Nephron progenitor cell (in vitro differentiated cells): ENCODE measurements around the gene TUT4.

Experiments
- DNase-seq: peaks from one replicate; pipeline ENCODE4 v3.0.0; 2021
- H3K27ac Mint-ChIP-seq: 2 replicates; pipeline ENCODE4 v1.8.0; 2021; ENCODE audit warnings: mild to moderate bottlenecking, moderate library complexity, mixed read lengths
- H3K27me3 Mint-ChIP-seq: 2 replicates; pipeline ENCODE4 v1.8.0; 2021; ENCODE audit warnings: mild to moderate bottlenecking, low read depth, mixed read lengths; ENCODE audit not compliant: poor library complexity
- H3K36me3 Mint-ChIP-seq: 2 replicates; pipeline ENCODE4 v1.8.0; 2021; ENCODE audit warnings: low read depth, mixed read lengths
- H3K4me1 Mint-ChIP-seq: 2 replicates; pipeline ENCODE4 v1.8.0; 2021; ENCODE audit warnings: mixed read lengths
- H3K4me3 Mint-ChIP-seq: 2 replicates; pipeline ENCODE4 v1.8.0; 2021; ENCODE audit warnings: mild to moderate bottlenecking, moderate library complexity, mixed read lengths
- H3K9me3 Mint-ChIP-seq: 2 replicates; pipeline ENCODE4 v1.8.0; 2021; ENCODE audit warnings: mild to moderate bottlenecking, moderate library complexity, mixed read lengths
- CTCF ChIP-seq: fragments of 200-600 bp; sonication (generic); IDR thresholded peaks from 2 replicates; pipeline ENCODE4 v1.5.0; 2021; ENCODE audit warnings: antibody characterized with exemption

TUT4 gene

GRCh38 chr1:52546852-52547251, 6.0 kb downstream of the TUT4 start:
- Mint-ChIP-seq H3K27ac (no peak overlapping the region), H3K9me3 (peaks cover 60% of the 10 kb centered on the region), H3K36me3 (peaks cover 72% of the 10 kb centered on the region), H3K4me3 (no peak overlapping the region), H3K27me3 (peaks cover 3% of the 10 kb centered on the region), H3K4me1 (peaks cover 20% of the 10 kb centered on the region)
- TF ChIP-seq CTCF: no peak
- no peak for DNase-seq

GRCh38 chr1:52544665-52545525, 8.0 kb downstream of the TUT4 start:
- H3K27ac Mint-ChIP-seq: no peak overlapping the region
- peaks cover 89% of the 10 kb centered on the region for H3K36me3 Mint-ChIP-seq
- no peak overlapping the region for H3K4me3 Mint-ChIP-seq
- H3K9me3 Mint-ChIP-seq: peaks cover 76% of the 10 kb centered on the region
- H3K27me3 Mint-ChIP-seq: peaks cover 3% of the 10 kb centered on the region
- DNase-seq: no peak
- TF ChIP-seq CTCF: no peak
- peaks cover 11% of the 10 kb centered on the region for H3K4me1 Mint-ChIP-seq

- Mint-ChIP-seq H3K27ac (no peak overlapping the region), H3K4me1 (no peaks in the 10 kb centered on the region), H3K4me3 (no peak overlapping the region), H3K9me3 (peaks cover 90% of the 10 kb centered on the region), H3K27me3 (peaks cover 3% of the 10 kb centered on the region), H3K36me3 (peaks cover 97% of the 10 kb centered on the region)
- DNase-seq: no peak
- no peak for TF ChIP-seq CTCF
Observed at GRCh38 chr1:52542085-52542688, 10.7 kb downstream of the TUT4 start.

- H3K27me3 Mint-ChIP-seq: no peaks in the 10 kb centered on the region
- TF ChIP-seq CTCF: no peak
- no peak overlapping the region for H3K27ac Mint-ChIP-seq
- H3K36me3 Mint-ChIP-seq: peaks cover 77% of the 10 kb centered on the region
- peaks cover 61% of the 10 kb centered on the region for H3K9me3 Mint-ChIP-seq
- no peak for DNase-seq
- peaks cover 20% of the 10 kb centered on the region for H3K4me1 Mint-ChIP-seq
- no peak overlapping the region for H3K4me3 Mint-ChIP-seq
Observed at GRCh38 chr1:52534928-52535764, 17.7 kb downstream of the TUT4 start.

GRCh38 chr1:52533713-52534112, 19.2 kb downstream of the TUT4 start:
- no peak overlapping the region for H3K27ac Mint-ChIP-seq
- H3K9me3 Mint-ChIP-seq: peaks cover 51% of the 10 kb centered on the region
- peaks cover 20% of the 10 kb centered on the region for H3K4me1 Mint-ChIP-seq
- DNase-seq: no peak
- H3K27me3 Mint-ChIP-seq: no peaks in the 10 kb centered on the region
- no peak for TF ChIP-seq CTCF
- H3K4me3 Mint-ChIP-seq: no peak overlapping the region
- peaks cover 72% of the 10 kb centered on the region for H3K36me3 Mint-ChIP-seq
